DND-41 (cell line): ENCODE results near the gene DSTYK.

Source experiments
- ATAC-seq: fragments of 200-7000 bp; cut with Tn5 transposase; 3 replicates; pipeline ENCODE4 v1.9.1; 2021; ENCODE audit warnings: low read depth; ENCODE audit not compliant: insufficient read depth
- DNase-seq: peaks from one replicate; pipeline ENCODE4 v3.0.0-alpha.2; 2020
- H2AFZ ChIP-seq: 2 replicates; pipeline ENCODE4 v1.6.0; 2012; ENCODE audit warnings: low read depth, low read length
- H3K27ac ChIP-seq: 2 replicates; pipeline ENCODE4 v1.5.1; 2012; ENCODE audit warnings: low read length, inconsistent platforms
- H3K27me3 ChIP-seq: fragments of 200-600 bp; sonication (generic); 2 replicates; pipeline ENCODE4 v1.6.0; 2012; ENCODE audit warnings: low read length, mild to moderate bottlenecking, inconsistent platforms; ENCODE audit not compliant: insufficient read depth, poor library complexity
- H3K36me3 ChIP-seq: 2 replicates; pipeline ENCODE4 v1.5.1; 2012; ENCODE audit warnings: low read length, inconsistent platforms; ENCODE audit not compliant: insufficient read depth
- H3K4me1 ChIP-seq: 2 replicates; pipeline ENCODE4 v1.5.1; 2012; ENCODE audit warnings: mild to moderate bottlenecking, low read length; ENCODE audit not compliant: insufficient read depth
- H3K4me2 ChIP-seq: 2 replicates; pipeline ENCODE4 v1.6.0; 2012; ENCODE audit warnings: mild to moderate bottlenecking, moderate library complexity, low read length, inconsistent platforms; ENCODE audit not compliant: insufficient read depth
- H3K4me3 ChIP-seq, 2 experiments: fragments of 200-600 bp in 1 of 2; shearing (Covaris generic) in 1 of 2; 2 replicates each; pipeline ENCODE4 v1.5.1; 2012 to 2016; ENCODE audit warnings: inconsistent platforms in 2 of 2, low read length in 2 of 2, mild to moderate bottlenecking in 2 of 2, low read depth in 1 of 2, moderate library complexity in 1 of 2
- H3K79me2 ChIP-seq: 2 replicates; pipeline ENCODE4 v1.6.0; 2012; ENCODE audit warnings: low read length, inconsistent platforms; ENCODE audit not compliant: insufficient read depth
- H3K9ac ChIP-seq: 2 replicates; pipeline ENCODE4 v1.6.0; 2012; ENCODE audit warnings: low read depth, mild to moderate bottlenecking, inconsistent platforms, low read length, moderate library complexity
- H3K9me3 ChIP-seq: 2 replicates; pipeline ENCODE4 v1.5.1; 2012; ENCODE audit warnings: low read length, moderate library complexity, mild to moderate bottlenecking, inconsistent platforms; ENCODE audit not compliant: insufficient read depth, severe bottlenecking
- H4K20me1 ChIP-seq: 2 replicates; pipeline ENCODE4 v1.6.0; 2012; ENCODE audit warnings: low read length; ENCODE audit not compliant: insufficient read depth
- CTCF ChIP-seq: IDR thresholded peaks from 2 replicates; pipeline ENCODE4 v1.5.1; 2012; ENCODE audit warnings: borderline replicate concordance, low read length, moderate library complexity, mild to moderate bottlenecking; ENCODE audit not compliant: poor library complexity, severe bottlenecking; ENCODE audit errors: extremely low read depth
- EZH2 ChIP-seq: IDR thresholded peaks from 3 replicates; pipeline ENCODE4 v1.6.1; 2012; ENCODE audit warnings: borderline replicate concordance, low read depth, mild to moderate bottlenecking, moderate library complexity, low read length, inconsistent platforms; ENCODE audit not compliant: severe bottlenecking

Gene DSTYK

DNA sequence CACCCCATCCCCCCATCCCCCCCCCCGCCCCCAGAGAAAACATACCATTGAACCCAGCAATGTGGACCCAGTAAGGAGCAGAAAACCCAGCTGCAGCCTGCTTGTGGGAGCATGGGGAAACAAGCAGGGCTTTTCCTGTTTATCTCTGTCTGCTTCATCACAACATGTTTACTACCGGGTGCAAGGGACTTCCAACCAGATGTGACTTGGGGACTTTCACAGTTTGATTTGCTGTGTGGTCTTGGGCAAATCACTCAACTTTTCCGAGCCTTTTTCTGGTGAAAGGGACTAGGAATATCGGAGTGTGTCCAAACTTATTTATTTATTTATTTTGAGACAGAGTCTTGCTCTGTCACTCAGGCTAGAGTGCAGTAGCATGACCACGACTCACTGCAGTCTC lies 19.5 kb upstream of the DSTYK start:
- peaks cover 6% of the 10 kb centered on the region for H4K20me1 ChIP-seq
- peaks cover 6% of the 10 kb centered on the region for H3K27me3 ChIP-seq
- DNase-seq (no peak), ATAC-seq (no peak)
- no peak overlapping the region for H3K27ac ChIP-seq
- H3K9ac ChIP-seq = no peak overlapping the region
- H2AFZ ChIP-seq = no peak overlapping the region
- no peak overlapping the region for H3K4me3 ChIP-seq
- peaks cover 33% of the 10 kb centered on the region for H3K4me1 ChIP-seq
- TF ChIP-seq EZH2 (no peak), CTCF (no peak)
- no peaks in the 10 kb centered on the region for H3K79me2 ChIP-seq
- H3K4me2 ChIP-seq = no peak overlapping the region
- no peaks in the 10 kb centered on the region for H3K36me3 ChIP-seq
- no peaks in the 10 kb centered on the region for H3K9me3 ChIP-seq

GRCh38 chr1:205229916-205230700 lies 18.6 kb upstream of the DSTYK start:
- no peak for ATAC-seq
- Histone ChIP-seq H2AFZ (no peak overlapping the region), H3K4me2 (peak overlapping the region; percentile 29), H3K4me1 (peaks cover 33% of the 10 kb centered on the region), H3K9ac (no peak overlapping the region), H3K9me3 (no peaks in the 10 kb centered on the region), H4K20me1 (peaks cover 6% of the 10 kb centered on the region), H3K4me3 (no peak overlapping the region), H3K27me3 (peaks cover 12% of the 10 kb centered on the region), H3K27ac (no peak overlapping the region), H3K36me3 (no peaks in the 10 kb centered on the region), H3K79me2 (no peaks in the 10 kb centered on the region)
- no peak for DNase-seq
- TF ChIP-seq EZH2 (no peak), CTCF (no peak)

DNA sequence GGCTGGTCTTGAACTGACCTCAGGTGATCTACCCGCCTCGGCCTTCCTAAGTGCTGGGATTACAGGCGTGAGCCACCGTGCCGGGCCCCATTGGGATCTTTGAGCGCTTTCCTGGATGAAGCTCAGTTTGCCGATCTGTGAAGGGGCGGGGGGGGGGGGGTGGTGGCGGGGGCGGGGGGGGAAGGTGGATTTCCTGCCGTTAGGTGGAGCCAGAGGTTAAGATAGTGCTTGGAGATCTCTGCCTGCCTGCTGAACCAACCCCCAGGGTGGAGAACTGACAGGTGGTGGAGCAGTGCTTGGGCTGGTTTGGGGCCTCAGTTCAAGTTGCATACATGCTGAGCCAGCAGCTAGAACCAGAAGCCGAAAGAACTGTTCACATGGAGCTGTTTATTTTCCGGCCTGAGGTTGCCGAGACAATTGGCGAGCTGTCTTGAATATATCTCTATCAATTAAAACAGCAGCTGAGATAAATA lies 17.9 kb upstream of the DSTYK start:
- H3K9ac ChIP-seq = no peak overlapping the region
- TF ChIP-seq CTCF (peak; percentile 50), EZH2 (no peak)
- H3K27me3 ChIP-seq = peaks cover 12% of the 10 kb centered on the region
- no peak overlapping the region for H3K27ac ChIP-seq
- H3K79me2 ChIP-seq = no peaks in the 10 kb centered on the region
- H3K9me3 ChIP-seq = no peaks in the 10 kb centered on the region
- no peak overlapping the region for H3K4me3 ChIP-seq
- H3K4me2 ChIP-seq = peak overlapping the region; percentile 82; the same call in 1 of the 2 replicates
- H4K20me1 ChIP-seq = peaks cover 6% of the 10 kb centered on the region
- ATAC-seq (peak; percentile 54), DNase-seq (peak; percentile 64)
- H3K4me1 ChIP-seq = peaks cover 33% of the 10 kb centered on the region
- no peaks in the 10 kb centered on the region for H3K36me3 ChIP-seq
- H2AFZ ChIP-seq = no peak overlapping the region
